GM19467 (cell line): ENCODE results near the gene MISP.

Source experiments
- ATAC-seq: cut with Tn5 transposase; IDR thresholded peaks from one replicate; pipeline ENCODE4 v1.9.1; 2021; ENCODE audit warnings: mild to moderate bottlenecking, moderate library complexity; ENCODE audit not compliant: unreplicated experiment

Gene MISP

DNA sequence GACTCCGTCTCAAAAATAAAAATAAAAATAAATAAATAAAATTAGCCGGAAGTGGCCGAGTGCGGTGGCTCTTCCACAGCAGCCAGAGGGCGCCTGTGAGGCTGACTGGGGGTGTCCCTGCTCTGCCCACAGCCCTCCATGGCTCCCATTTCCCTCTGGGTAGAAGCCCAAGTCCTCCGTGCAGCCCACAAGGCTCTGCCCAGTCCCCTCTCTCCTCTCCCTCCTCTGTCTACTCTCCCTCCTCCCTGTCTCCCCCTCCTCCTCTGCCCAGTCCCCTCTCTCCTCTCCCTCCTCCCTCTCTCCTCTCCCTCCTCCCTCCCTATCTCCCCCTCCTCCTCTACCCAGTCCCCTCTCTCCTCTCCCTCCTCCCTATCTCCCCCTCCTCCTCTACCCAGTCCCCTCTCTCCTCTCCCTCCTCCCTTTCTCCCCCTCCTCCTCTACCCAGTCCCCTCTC is 20.4 kb downstream of the MISP start:
- ATAC-seq = no peak

DNA sequence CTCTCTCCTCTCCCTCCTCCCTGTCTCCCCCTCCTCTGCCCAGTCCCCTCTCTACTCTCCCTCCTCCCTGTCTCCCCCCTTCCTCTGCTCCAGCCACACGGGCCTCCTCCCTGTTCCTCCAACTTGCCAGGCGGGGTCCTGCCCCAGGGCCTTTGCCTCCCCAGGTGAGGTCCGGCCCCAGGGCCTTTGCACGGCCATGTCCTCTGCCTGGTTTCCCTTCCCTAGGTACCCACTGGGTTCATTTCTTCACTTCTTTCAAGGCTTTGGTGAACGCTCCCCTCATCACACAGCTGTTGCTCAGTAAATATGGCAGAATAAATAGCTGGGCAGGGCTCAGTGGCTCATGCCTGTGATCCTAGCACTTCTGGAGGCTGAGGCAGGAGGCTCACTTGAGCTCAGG is 21.2 kb downstream of the MISP start:
- ATAC-seq = no peak

DNA sequence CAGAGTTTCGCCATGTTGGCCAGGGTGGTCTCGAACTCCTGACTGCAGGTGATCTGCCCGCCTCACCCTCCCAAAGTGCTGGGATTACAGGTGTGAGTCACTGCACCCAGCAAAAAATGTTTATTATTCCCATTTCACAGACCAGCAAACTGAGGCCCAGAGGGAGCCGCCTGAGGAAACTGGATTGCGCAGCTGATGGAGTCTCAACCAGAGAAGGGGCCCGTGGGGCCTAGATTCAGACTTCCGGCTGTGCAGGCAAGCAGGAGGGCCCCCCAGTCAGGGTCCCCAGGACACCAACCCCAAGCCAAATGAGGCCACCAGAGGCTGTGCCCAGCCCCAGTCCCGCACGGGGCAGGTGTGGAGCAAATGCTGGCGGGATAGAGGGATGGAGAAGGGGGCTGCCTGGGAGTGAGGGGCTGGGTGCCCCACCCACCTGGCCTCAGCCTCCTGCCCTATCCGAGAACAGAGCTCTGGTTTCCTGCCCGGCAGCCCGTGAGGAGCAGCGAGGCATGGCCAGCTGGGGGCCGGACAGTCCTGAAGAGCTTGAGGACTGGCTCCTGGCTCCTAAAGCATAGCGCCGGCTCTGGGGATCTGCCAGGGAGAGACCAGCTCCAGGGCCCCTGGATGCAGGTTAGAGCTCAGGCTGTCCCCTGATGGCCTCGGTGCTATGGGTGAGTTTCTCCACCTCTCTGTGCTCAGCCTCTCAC is 22.0 kb downstream of the MISP start:
- ATAC-seq = no peak

DNA sequence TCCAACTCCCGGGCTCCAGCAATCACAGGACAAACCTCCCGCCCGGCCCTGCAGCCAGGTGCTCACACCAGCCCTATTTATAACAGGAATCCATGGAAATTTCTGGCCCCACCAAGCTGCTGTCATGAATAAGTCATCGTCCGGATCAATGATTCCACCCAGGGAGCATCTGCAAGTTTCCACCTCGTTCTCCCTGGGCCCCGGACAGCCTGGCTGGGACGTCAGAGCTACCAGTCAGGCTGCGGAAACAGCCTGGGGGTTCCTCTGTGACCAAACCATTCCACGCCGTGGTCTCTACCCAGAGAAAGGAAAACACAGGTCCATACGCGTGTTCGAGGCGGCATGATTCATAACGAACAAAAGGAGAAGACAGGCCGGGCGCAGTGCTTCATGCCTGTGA is 25.6 kb downstream of the MISP start:
- no peak for ATAC-seq

DNA sequence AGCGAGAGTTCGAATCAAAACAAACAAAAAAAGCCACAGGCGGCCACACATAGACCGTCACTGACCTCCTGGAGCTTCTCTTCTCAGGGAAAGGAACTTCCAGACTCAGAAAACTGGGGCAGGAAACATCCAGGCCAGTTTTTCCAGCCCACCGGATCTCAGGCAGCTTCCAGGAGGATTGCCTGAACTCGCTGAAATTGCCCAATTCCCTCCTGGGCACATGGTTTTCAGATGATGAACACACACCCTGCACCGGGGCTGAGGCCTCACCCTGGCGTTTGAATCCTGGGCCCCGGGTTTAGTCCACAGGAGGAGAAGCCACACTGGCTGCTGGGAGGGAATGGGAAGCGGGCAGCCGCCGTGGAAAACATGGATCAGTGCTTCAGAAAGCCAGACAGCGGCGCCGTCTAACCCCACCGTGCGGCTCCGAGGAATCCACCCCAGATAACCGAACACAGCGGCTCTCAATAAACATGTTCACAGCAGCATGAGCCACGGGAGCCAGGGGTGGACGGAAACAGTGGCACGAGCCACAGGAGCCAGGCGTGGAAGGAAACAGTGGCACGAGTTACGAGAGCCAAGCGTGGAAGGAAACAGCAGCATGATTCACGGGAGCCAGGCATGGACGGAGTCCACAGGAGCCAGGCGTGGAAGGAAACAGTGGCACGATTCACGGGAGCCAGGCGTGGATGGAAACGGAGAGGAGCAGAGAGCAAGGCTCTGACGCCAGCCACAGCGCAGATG is 28.2 kb downstream of the MISP start:
- ATAC-seq = no peak

DNA sequence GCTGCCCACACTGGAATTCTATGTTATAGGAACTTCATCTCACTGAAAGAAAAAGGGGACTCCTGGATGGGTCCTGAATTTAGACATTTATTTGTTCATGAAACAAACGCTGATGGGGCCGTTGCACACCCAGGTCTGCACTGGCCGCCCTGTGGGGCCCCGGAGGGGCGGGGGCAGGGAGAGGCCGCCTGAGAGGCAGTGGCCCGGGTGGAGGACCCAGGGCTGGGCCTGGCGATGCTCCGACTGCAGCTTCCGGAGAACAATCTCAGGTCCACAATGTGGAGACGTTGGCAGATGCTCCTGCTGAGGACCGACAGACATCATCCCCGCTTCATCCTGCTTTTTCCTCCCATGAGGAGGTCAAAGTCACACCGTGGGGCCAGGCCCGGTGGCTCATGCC is 30.0 kb downstream of the MISP start:
- ATAC-seq = no peak

DNA sequence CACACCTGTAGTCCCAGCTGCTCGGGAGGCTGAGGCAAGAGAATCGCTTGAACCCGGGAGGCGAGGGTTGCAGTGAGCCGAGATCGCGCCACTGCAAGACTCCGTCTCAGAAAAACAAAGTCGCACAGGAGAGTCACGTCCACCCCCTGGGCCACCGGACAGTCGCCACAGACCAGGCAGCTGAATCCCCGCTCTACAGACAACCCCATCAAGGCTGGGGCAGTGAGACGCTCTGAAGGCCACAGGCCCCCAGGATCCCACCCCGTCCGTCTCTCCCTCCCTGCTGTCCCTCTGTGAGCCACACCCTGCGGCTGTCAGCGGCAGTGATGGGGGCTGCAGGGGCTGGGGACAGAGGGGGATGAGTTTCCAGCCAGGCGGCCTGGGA is 30.9 kb downstream of the MISP start:
- no peak for ATAC-seq

DNA sequence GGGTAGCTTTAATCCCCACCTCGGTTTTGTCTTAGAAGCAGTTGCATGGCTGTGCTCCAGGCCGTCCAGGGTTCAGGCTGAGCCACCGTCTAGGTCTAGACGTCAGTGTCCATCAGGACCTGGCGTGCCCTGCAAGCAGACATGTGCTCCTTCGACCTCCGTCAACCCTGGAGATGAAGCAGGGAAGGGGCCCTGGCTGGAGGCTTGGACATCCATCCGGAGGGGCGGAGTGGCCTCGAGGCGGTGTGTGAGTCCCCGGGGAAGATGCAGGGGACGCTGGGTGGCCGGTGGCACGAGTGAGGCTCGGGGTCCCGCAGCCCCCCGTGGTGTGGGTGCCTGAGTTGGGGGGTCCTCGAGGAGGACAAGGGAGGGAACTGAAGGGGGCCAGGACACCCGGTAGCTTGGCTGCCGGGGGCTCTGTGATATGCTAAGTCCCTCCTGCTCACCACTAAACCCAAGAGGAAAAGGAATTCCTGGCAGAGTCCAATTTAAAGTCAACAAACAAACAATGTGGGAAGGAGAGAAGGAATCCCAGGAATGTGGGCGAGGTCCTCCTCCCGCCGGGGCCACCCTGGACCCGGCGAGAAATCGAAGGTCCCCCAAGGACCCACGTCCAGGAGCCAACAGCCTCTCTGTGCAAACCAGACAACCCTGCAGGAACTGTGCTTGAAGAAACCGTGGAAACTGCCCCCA is 31.4 kb downstream of the MISP start:
- no peak for ATAC-seq

DNA sequence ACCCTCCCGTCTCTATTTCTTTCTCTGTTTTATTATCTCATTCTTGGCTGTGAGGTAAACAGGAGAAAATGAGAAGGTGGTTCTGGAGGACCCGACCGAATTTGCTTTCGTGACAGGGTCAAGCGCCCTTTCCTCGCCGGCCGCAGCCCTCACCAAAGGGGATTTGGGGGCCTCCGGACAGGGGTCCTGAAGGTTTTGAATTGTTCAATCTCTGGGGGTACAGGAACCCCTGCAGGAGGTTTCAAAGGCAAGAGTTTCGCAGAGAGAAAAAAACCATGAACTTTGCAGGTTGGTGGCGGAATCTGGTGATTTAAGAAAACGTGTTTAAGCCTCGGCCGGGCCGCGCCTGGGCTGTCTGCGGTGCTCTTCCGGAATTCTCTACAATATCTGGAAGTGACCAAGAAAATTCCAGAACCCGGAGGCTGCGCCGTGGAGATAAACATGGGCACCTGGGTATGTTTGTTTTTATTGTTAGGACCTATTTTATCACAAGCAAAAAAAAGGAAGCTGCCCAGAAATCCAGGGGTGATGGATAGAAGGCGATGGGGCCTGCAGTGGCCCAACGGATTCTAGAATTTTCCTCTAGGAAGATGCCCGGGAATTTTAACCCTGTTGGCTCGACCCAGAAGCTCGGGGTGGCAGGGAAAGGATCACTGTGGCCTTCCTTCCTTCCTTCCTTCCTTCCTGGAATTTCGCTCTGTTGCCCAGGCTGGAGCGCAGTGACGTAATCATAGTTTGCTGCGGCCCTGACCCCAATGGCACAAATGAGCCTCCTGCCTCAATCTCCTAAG is 32.2 kb downstream of the MISP start:
- ATAC-seq = no peak

DNA sequence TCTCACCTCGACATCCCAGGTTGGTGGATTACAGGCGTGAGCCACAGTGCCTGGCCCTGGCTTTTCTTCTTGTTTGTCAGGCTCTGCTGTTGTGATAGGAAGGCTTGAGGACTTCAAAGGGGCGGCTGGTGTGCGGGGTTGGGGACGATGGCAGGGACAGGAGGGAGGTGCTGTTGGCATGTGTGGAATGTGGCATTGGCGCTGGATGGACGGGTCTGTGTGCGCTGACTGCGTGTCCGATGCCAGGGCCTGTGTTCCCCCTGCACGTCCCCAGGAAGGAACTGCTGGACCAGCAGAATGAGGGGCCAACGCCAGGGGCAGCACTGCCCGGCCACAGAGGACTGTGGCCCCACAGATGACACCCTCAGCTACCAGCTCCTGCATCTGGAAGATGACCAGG is 33.6 kb downstream of the MISP start:
- no peak for ATAC-seq

DNA sequence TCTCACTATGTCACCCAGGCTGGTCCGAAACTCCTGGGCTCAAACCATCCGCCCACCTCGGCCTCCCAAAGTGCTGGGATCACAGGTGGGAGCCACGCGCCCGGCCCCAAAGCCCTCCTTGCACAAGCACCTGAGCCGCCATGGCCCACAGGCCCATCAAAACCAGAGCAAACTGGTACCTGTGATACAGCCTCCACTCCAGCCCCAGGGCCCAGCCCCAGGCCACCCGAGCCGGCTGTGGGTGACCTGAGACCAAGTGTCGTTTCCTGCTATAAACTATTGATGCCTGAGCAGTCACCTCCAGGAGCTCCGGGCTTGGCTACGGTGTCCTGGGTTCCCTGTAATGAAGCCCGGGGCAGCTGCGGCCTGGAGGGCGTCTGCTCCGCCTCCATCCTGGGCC is 36.6 kb downstream of the MISP start:
- no peak for ATAC-seq

DNA sequence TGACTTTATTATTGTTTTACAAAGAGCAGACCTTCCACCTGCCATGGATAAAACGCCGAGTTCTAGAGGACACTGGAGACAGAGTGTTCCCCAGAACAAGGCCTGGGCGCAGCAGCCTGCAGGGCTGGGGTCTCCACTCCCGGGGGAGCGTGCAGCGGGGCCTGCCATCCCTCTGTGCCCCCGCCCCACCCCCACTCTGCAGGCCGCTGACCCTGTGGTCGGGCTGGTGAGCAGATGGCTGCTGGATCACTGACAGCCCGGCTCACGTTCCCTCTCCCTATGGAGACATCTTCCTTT is 37.7 kb downstream of the MISP start:
- no peak for ATAC-seq

DNA sequence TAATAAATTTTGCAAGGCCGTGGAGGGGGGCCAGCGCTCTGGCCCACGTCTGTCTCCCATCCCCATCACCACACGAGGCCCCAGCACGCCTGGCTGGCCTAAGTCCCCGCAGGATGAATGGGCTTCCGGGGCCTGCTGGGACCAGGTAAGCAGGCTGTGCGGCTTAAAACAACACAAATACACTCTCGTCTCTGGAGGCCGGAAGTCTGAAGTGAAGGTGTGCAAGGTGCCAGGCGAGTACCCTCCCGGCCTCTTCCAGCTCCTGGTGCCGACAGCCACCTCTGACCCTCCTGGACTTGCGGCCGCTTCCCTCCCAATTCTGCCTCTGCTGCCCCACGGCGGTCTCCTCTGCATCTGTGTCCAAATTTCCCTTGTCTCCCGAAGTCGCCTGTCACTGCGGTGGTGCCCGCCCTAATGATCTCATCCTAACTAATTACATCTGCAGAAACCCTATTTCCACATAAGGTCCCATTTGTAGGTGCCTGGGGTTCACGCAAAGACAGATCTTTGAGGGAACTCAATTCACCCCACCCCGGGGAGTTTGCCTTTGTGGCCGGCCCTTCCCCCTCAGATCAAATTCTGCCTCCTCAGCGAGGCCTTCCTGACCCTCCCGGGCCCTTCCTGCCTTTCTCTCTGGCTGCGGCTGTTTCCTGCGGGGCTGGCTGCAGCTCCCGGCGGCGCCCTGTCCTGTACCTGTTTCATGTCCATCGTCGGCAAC is 38.2 kb downstream of the MISP start:
- no peak for ATAC-seq

DNA sequence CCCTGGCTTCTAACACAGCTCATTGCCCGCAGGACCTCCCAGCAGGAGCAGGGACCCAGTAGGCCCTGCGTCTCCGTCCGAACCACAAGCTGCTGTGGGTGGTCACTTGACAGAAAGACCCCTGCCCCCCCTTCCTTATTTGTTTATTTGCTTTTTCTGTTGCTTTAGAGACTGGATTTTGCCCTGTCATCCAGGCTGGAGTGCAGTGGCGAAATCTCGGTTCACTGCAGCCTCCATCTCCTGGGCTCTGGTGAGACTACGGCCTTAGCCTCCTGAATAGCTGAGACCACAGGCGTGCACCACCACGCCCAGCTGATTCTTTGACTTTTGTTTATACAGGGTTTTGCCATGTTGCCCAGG is 38.8 kb downstream of the MISP start:
- no peak for ATAC-seq

DNA sequence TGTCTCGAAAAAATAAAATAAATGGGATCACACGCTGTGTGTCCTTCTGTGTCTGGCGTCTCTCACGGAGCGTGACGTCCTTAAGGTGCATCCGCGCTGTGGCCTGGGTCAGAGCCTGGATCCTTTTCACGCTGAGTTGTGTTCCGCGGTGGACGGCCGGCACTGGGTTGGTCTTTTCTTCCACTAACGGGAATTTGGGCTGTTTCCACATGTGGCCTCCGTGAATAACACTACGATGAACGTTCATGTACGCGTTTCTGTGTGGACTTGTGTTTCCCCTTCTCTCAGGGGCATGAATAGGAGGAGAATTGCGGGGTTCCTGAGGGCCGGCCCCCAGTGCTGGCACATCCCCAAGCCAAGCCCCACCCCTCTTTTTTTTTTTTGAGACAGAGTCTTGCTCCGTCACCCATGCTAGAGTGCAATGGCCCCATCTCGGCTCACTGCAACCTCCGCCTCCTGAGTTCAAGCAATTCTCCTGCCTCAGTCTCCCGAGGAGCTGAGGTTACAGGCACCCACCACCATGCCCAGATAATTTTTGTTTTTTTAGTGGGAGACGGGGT is 40.2 kb downstream of the MISP start:
- ATAC-seq = no peak

DNA sequence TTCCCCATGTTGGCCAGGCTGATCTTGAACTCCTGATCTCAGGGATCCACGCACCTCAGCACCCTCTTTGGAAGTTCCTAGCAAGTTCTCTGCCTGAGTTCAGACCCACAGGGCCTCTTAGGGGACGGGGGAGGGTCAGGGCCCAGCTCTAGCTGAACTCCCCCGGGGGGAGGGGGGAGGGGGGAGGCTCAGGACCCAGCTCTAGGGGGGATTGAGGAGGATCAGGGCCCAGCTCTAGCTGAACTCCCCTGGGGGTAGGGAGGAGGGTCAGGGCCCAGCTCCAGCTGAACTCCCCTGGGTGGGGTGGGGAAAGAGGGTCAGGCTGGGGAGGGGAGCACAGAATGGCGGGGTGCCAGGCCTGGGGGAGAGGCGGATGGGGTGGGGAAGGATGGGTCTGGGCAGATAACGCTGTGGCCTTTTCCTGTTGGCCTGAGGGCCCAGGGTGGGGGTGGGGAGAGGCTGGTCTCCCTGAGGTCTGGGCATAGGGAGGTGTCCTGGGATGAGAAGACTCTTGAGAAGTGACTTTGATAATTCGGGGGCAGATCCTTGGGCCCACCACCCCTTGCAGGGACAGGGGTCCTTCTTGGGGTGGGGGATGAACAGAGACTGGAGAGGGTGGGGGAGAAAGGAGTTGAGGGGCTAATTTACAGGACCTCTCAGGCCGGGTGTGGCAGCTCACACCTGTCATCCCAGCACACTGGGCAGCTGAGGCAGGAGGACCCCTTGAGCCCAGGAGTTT is 40.8 kb downstream of the MISP start:
- ATAC-seq = no peak

DNA sequence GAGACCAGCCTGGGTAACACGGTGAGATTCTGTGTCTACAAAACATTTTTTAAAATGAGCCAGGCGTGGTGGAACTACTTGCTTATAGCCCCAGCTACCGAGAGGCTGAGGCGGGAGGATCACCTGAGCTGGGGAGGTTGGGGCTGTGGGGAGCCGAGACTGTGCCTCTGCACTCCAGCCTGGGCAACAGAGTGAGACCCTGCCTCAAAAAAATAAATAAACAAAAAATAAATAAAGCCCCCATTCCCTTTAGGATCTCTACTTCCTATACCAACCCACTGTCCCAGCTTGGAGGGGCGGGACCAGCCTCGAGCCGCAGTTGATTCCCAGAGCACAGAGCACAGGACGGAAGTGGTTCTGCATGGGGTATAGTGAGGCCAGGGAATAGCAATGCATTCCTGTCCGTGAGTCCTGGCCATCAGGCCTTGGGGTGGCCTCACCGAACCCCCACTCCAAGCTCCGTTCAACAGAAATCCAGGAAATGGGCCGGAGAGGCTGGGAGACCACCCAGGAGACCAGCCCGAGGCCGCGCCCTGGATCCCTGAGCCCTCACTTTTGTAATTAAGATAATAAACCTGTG is 41.5 kb downstream of the MISP start:
- no peak for ATAC-seq

DNA sequence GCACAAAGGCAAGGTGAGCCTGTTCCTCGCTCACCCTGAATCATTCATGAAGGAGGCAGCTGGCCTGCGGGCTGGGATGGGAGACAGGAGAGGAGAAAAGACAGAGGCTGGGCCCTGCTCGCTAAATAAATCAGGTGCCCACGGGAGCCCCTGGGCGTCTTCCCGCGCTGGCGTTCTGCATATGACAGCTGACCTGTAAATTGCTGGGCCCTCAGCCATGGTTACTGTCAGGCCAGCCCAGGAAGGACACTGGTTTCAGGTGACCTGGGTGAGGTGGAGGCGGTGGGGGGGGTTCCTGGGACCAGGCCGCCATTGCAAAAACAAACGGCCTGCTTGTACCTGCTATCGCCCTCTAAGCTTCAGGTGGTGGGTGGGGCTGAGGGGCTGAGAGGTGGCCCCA is 42.9 kb downstream of the MISP start:
- no peak for ATAC-seq

DNA sequence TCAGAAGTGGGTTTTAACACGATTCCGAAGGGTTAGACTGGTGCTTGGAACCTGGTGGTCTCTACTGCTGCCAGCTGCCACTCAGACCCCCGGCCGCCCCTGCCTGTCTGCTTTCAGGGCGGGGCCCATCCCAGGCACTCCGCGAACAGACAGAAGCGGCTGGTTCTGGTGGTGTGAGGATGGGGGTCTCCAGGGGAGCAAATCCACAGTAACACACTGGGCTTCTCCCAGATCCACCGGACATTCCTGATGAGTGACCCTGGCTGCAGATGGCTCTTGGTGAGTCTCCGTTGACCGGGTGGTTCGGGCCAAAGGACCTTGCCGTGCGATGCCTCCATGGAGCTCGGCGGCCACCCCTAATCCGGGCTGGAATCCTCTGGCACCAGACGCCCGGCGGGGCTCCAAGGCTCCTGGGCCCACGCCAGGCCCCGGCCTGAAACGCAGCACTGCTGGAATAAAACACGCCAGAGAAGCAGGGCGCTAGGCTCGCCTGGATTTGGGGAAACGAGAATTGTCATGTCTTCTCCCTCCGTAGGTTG is 44.2 kb downstream of the MISP start:
- no peak for ATAC-seq
